ENCODE data around the gene FIS1.

The FIS1 gene

DNA sequence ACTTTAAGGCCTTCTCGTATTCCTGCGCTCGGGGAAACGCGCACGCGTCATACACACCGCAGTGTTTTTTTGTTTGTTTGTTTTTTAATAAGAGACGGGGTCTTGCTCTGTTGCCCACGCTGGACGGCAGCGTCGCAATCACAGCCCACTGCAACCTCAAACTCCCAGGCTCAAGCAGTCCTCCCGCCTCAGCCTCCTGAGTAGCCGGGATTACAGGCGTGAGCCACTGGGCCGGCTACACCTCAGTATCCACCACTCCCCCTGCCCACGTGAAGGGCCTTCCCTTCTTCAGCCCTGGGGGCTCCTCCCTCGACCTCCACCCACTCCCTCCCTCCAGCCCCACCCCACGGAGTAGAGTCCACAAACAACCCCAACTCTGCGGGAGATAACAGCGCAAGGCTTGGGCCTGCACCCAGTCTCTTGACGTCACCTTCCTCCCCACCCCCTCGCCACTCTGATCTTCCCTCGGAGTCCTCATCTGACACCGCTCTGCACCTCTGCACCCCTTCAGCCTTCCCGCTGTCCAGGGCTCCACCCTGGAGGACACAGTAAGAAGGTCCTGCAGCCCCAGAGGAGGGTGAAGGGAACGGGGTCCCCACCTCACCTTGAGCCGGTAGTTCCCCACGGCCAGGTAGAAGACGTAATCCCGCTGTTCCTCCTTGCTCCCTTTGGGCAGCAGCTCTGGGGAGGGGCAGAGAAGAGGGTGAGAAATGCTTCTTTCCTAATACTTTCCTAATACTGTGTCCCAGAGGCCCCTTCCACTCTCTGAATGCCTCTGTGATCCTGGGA, 4.5 kb downstream of the FIS1 start:
- DNase-seq (no peak), ATAC-seq (no peak)
- Mint-ChIP-seq H3K4me1 (peaks cover 37% of the 10 kb centered on the region), H3K27me3 (no peaks in the 10 kb centered on the region), H3K27ac (no peak overlapping the region), H3K9me3 (no peaks in the 10 kb centered on the region), H3K4me3 (no peak overlapping the region)

DNA sequence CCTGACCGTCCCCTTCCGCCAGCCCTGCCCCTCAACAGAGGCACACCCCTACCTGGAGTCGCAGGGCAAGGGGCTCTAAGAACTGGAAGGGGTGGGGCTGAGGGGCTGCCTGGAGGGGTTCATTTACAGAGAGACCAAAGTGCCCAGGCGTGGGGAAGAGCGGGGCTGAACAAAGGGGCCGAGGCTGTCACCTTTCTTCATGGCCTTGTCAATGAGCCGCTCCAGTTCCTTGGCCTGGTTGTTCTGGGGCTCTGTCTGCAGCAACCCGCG, 5.0 kb downstream of the FIS1 start:
- no peak for ATAC-seq
- no peak for DNase-seq
- H3K27ac Mint-ChIP-seq, result no peak overlapping the region
- H3K9me3 Mint-ChIP-seq, result no peaks in the 10 kb centered on the region
- no peaks in the 10 kb centered on the region for H3K27me3 Mint-ChIP-seq
- peaks cover 32% of the 10 kb centered on the region for H3K4me1 Mint-ChIP-seq
- H3K4me3 Mint-ChIP-seq, result no peak overlapping the region

DNA sequence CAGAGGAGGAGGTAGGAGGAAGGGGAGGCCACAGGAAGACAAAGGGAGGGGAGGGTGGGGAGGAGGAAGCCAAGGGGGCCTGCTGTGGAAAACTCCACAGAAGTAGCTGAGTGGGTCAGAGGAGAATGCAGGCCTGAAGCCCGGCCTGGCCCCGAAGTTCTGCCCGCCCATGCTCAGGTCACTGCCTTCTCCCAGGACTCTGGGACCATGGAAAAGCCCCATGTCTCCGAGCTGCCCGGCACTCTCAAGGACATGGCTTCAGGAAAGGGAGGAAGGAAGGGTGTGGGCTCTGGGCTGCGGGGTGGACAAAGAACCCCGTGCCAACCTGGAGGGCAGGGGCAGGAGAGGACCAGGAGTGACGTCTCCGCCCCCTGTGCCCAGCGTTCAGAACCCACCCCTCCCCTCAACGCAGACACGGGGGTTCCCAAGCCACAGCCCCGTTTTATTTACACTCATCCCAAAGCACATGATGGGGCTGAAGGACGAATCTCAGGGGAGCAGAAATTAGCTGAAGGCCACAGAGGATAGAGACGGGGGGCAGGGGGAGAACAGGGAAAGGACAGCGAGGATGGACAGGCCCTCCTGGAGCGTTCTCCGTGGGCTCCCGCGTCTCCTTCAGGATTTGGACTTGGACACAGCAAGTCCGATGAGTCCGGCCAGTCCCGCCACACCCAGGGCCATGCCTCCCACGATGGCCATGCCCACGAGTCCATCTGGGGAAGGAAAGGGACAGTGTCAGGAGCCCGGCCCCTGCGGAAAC, 5.5 kb downstream of the FIS1 start:
- no peak for DNase-seq
- ATAC-seq, result no peak
- Mint-ChIP-seq H3K9me3 (no peaks in the 10 kb centered on the region), H3K27me3 (no peaks in the 10 kb centered on the region), H3K4me1 (peaks cover 27% of the 10 kb centered on the region), H3K4me3 (no peak overlapping the region), H3K27ac (no peak overlapping the region)

DNA sequence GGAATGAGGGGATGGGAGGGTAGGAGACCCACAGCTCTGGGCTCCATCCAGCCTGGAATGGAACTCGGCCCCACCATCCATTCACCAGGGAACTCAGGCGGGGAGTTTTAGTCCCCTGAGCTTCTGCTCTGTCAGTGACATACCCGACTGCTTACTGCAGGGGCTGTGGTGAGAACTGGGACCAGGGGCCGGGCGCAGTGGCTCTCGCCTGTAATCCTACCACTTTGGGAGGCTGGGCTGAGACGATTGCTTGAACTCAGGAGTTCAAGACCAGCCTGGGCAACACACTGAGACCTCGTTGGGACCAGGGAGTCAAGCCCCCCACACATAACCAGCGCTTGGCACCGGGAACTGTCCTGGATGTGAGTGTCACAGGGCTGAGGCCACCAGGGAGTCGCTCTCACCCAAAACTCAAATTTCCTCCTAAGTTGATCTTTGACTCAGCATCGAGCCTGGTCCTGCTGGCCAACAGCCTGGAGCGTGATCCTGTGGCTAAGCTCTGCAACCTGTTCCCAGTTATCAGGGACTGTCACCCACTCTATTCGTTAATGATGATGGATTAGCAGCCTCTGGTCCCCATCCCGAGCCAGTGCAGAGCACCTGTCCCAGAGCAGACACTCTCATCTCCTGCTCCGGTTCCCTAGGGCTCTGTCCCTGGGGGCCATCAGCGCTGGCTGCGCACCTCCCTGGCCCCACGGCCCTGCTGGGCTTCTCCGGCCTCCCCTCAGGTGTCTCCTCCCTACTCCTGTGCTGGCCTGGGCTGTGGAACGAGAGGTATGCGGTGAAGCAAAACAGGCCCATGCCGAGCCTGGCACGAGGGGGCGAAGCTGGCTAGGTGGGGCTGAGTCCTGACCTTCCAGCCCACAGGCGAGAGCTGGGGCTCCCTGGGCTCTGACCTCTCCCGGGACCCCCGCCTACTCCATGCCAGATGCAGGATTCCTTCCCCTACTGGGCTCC, 6.4 kb downstream of the FIS1 start:
- DNase-seq (no peak), ATAC-seq (no peak)
- H3K4me3 Mint-ChIP-seq, result no peak overlapping the region
- peak overlapping the region in 1 of 2 donors; percentile 94 for H3K27ac Mint-ChIP-seq
- no peaks in the 10 kb centered on the region for H3K27me3 Mint-ChIP-seq
- no peaks in the 10 kb centered on the region for H3K9me3 Mint-ChIP-seq
- H3K4me1 Mint-ChIP-seq, result peaks cover 19% of the 10 kb centered on the region

DNA sequence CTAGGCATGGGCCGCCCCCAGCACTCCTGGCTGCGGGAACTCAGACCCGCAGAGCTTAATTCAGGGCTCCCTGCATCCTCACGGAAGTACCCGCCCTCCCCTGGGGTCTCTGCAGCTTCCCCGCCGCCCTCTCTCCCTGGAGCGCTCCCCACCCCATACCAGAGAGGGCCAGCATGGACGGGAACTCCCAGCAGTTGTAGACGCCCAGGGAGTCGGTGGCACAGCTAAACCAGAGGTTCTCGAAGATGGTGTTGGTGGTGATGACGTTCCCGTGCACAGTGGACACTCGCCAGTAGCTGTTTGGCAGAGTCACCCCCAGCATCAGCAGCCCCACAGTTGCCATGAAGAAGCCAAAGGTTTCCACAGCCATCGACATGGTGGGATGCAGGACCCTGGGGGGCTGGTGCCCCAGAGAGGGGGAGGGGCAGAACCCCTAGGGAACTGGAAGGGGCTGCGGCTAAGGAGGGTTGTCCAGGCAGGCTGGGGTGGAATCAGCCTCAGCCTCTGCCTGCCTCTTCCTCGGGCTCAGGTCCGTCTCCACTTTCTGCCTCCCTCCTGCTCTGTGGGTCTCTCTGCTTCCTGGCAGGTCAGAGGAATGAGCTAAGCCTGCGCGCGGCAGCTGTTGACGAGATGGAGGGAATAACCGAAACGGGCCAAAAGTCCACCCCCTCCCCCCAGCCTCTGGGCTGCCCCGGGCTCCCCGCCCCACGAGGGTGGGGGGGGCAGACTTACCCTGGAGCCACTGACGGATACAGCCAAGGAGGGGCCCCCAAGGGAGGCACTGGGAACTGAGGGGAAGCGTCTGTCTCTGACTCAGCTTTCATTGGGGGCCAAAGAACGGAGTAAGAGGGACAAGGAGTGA, 7.4 kb downstream of the FIS1 start, which contains the start of gene CLDN15:
Gene CLDN15 (minus strand): TSS at position 597 of the 862 bp plus-strand sequence. CDS start 221 bp downstream, at position 376.
- DNase-seq (no peak), ATAC-seq (no peak)
- no peaks in the 10 kb centered on the region for H3K9me3 Mint-ChIP-seq
- peak within 1 kb of the TSS; percentile 69 to 94 for H3K27ac Mint-ChIP-seq
- no peak within 1 kb of the TSS for H3K4me3 Mint-ChIP-seq
- H3K27me3 Mint-ChIP-seq, result no peaks in the 10 kb centered on the region
- peaks cover 11% of the 10 kb centered on the region for H3K4me1 Mint-ChIP-seq

DNA sequence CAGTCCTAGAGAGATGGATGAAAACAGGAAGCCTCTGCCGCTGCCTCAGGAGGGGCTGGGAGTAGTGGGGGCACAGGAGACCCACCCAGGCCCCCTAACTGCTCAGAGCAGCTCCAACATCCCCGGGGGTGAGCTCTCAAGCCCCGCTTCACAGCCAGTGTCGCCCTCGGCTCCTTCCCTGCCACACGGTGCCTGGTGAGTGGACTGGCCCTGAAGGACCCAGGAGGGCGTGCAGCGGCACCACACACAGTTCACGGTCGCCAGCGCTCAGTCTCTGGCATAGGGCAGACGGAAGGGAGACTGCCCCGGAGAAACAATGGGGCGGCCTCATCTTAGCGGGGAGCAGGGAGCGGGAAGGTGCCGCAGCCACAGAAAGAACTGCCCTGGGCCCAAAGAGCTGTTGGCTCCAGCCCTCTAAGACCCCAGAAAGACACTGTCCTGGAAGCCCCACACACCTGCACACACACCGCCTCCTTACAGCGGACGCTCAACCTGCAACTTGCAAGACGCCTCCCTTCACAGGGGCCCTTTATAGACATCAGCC, 8.5 kb downstream of the FIS1 start:
- Mint-ChIP-seq H3K27me3 (no peaks in the 10 kb centered on the region), H3K4me3 (no peak overlapping the region), H3K27ac (no peak overlapping the region), H3K4me1 (peaks cover 11% of the 10 kb centered on the region), H3K9me3 (no peaks in the 10 kb centered on the region)
- ATAC-seq (peak; percentile 10), DNase-seq (no peak)

DNA sequence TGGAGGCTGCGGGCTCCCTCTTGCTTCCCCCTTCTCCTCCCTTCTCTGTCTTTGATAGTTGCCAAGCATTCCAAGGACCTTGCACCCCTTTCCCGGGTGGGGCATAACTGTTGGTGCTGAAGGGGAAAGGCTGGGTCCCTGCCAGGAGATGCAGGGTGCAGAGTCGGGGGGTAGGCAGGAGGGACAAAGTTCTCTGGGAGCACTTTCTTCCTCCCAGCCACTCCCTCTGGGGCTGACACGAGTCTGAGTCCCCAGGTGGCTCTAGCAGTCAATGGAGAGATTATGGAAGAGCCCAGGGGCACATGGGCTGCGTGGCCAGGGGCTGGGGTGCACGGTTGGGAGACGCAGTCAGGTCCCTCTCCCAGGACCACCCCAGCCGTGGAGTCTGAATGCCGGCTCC, 9.4 kb downstream of the FIS1 start:
- peaks cover 10% of the 10 kb centered on the region for H3K4me1 Mint-ChIP-seq
- H3K27me3 Mint-ChIP-seq, result no peaks in the 10 kb centered on the region
- DNase-seq (no peak), ATAC-seq (no peak)
- H3K4me3 Mint-ChIP-seq, result no peak overlapping the region
- no peaks in the 10 kb centered on the region for H3K9me3 Mint-ChIP-seq
- peak overlapping the region in 1 of 2 donors; percentile 82 for H3K27ac Mint-ChIP-seq

DNA sequence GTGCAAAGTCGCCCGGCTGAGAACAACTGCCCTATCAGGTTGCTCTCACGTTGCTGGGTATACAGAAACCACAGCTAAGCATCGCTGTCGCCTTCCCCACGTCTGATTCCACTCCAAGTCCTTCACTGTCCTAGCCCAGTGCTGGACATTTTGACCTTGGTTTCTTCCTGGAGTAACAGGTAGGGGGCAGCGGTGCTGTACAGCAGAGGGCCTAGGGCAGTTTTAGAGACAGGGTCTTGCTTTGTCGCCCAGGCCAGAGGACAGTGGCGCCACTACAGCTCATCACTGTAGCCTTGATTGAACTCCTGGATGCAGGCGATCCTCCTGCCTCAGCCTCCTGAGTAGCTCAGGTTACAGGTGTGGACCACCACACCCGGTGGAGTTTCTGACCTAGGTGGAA, 9.8 kb downstream of the FIS1 start:
- Mint-ChIP-seq H3K9me3 (no peaks in the 10 kb centered on the region), H3K27me3 (no peaks in the 10 kb centered on the region), H3K4me1 (peaks cover 12% of the 10 kb centered on the region), H3K4me3 (no peak overlapping the region), H3K27ac (peak overlapping the region in 1 of 2 donors; percentile 82)
- DNase-seq, result no peak
- ATAC-seq, result no peak

DNA sequence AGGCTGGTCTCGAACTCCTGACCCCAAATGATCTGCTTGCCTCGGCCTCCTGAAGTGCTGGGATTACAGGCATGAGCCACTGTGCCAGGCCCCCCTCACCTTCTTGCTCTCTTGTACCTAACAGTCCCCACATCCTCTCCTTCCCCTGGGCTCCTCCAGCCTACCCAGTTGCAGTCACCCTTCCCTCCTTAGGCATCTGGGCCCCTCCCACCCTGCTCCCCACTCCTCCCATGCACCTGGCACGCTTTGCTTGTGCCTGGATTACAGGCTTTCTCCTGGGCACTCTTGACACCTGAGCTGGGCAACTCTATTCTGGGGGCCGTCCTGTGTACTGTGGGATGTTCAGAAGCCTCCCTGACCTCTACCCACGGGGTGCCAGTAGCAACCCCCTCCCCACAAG, 10.2 kb downstream of the FIS1 start:
- Mint-ChIP-seq H3K4me3 (no peak overlapping the region), H3K27me3 (no peaks in the 10 kb centered on the region), H3K4me1 (peaks cover 12% of the 10 kb centered on the region), H3K27ac (peak overlapping the region in 1 of 2 donors; percentile 82), H3K9me3 (no peaks in the 10 kb centered on the region)
- DNase-seq (no peak), ATAC-seq (no peak)

DNA sequence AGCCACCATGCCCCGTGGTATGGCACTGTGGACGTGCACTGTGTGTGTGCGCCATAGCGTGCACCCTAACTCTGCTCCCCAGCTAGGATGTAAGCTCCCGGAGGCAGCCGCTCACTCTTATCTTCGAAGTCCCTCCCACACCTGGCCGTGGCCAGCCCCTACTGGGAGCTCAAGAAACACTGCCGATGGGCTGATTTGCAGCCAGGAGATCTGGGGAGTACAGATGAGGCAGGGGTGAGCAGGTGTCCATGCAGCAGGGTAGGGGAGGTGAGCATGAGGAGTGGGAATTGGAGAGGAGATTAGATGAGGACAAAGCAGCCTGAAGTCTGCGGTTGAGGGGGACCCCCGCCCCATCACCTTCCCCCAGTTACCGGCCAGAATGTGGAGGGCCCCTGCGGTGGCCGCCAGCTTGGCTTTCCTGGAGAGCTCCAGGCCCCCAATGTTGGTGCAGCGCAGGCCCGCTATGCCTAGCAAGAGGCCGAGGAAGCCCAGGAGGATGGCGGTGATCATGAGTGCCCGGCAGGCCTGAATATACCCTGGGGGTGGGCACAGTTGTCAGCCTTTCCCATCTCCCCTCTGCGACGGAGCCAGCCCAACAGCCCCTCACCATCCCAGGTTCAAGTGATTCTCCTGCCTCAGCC, 10.9 kb downstream of the FIS1 start:
- ATAC-seq (no peak), DNase-seq (no peak)
- H3K27ac Mint-ChIP-seq, result peak overlapping the region in 1 of 2 donors; percentile 82

DNA sequence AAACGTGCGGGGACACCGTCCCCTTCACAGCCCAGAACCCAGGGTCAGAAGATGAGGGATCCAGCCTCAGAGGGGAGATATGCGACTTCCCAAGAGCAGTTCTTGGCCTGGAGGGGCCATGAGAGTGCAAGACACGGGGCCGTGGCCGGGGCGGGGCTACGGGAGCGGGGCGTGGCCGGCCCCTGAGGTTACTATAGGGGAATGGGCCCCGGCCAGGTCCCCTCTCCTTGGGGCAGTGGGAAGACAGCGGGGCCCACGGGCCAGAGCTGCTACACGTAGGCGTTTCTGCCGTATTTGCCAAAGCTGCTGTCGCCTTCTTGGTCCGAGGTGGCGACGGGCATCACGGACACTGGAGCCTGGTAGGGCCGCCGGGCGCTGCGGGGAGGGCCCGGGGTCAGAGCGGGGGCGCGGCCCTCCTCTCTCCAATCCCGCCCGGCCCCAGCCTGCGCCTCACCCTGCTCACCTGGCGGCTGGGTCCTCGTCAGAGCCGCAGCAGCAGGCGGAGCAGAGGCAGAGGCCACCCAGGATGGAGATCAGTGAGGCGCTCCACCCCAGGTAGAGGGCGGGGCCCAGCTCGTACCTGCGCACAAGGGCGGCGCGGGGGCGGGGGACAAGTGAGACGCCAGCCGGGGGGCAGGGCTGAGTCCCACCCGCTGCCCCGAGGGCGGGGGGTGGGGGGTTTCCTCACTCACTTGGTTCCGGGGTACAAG, 12.6 kb downstream of the FIS1 start:
- Mint-ChIP-seq H3K4me3 (no peak overlapping the region), H3K27me3 (no peaks in the 10 kb centered on the region), H3K4me1 (peaks cover 7% of the 10 kb centered on the region), H3K27ac (no peak overlapping the region), H3K9me3 (no peaks in the 10 kb centered on the region)
- DNase-seq (no peak), ATAC-seq (peak; percentile 41)

More for the DNA sequence above, 10.9 kb downstream of the FIS1 start:
- H3K4me3 Mint-ChIP-seq, result no peak overlapping the region
- no peaks in the 10 kb centered on the region for H3K27me3 Mint-ChIP-seq
- H3K9me3 Mint-ChIP-seq, result no peaks in the 10 kb centered on the region
- H3K4me1 Mint-ChIP-seq, result peaks cover 11% of the 10 kb centered on the region

DNA sequence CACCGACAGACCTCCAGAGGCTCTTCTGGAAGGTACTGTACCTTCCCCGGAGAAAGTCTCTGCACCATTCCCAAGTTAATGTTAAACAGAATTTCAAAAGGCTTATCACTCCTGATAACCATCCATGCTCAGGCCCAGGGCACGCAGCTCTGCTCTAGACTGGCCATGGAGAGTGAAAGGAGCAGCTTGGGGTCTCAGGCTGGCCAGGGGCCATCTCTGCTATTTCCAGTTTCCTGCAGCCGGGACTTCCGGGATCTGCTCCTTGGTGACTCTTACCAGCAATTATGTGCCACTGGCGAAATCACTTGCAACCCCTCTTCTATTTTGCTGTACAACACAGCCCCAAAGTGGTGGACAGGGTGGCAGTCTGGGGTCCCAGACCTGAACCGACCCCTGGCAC, 13.2 kb downstream of the FIS1 start:
- H3K27ac Mint-ChIP-seq, result peak overlapping the region in 1 of 2 donors; percentile 55
- no peak for DNase-seq
- H3K9me3 Mint-ChIP-seq, result no peaks in the 10 kb centered on the region
- no peak for ATAC-seq
- peak overlapping the region in 1 of 2 donors; percentile 14 for H3K4me3 Mint-ChIP-seq
- H3K27me3 Mint-ChIP-seq, result no peaks in the 10 kb centered on the region
- peaks cover 7% of the 10 kb centered on the region for H3K4me1 Mint-ChIP-seq

DNA sequence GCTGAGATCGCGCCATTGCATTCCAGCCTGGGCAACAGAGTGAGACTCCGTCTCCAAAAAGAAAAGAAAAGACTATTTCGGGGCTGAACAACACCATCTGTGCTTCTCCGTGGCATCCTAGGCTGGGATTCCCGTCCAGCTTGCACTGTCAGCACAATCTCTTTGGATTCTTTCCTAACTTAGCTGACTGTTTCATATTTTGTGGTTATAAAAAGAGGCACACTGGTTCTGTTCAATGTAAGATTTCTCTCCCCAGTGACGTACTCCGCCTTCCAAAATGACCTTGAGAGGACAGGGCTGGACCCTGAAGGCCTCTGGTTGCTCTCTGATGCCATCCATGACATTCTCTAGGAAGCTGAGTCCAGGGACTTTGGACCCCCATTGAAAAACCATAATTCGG, 18.2 kb downstream of the FIS1 start:
- H3K27me3 Mint-ChIP-seq, result no peaks in the 10 kb centered on the region
- H3K4me1 Mint-ChIP-seq, result peaks cover 11% of the 10 kb centered on the region
- no peak overlapping the region for H3K27ac Mint-ChIP-seq
- DNase-seq, result no peak
- H3K9me3 Mint-ChIP-seq, result no peaks in the 10 kb centered on the region
- ATAC-seq, result no peak
- H3K4me3 Mint-ChIP-seq, result no peak overlapping the region

DNA sequence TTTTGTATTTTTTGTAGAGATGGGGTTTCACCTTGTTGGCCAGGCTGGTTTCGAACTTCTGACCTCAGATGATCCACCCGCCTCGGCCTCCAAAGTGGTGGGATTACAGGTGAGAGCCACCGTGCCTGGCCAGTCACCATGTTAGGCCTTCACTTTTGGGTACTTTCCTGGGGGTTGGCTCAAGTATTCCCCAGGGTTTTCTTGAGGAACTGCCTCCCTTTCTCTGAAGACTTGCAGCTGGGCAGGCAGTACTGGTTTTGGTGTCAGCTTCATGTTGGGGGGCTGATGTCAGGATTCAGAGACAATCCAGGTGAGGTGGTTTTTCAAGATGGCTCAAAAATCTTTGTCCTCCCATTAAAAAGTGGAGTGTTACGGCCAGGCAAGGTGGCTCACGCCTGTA, 19.2 kb downstream of the FIS1 start:
- no peaks in the 10 kb centered on the region for H3K27me3 Mint-ChIP-seq
- H3K4me1 Mint-ChIP-seq, result peaks cover 19% of the 10 kb centered on the region
- H3K4me3 Mint-ChIP-seq, result no peak overlapping the region
- H3K9me3 Mint-ChIP-seq, result no peaks in the 10 kb centered on the region
- ATAC-seq, result no peak
- H3K27ac Mint-ChIP-seq, result no peak overlapping the region
- no peak for DNase-seq

All from stimulated activated naive CD8-positive, alpha-beta T cell treated with anti-CD3 and anti-CD28 coated beads, Interleukin-15, amount 100 ng/mL, for 72 hours (primary cell).